H9 (cell line): ENCODE measurements around the gene SPOCD1. TPM values are rescaled to one million over a fixed set of nuclear protein-coding genes. Genes with fewer than 3 reads are reported as not detected.

Experiments
- DNase-seq: peaks from one replicate; pipeline ENCODE4 v3.0.0-alpha.2; 2017
- H2AFZ ChIP-seq: one replicate; pipeline ENCODE4 v1.6.1; 2013; ENCODE audit warnings: mild to moderate bottlenecking, low read length, control low read depth, moderate library complexity
- H2AK5ac ChIP-seq: 2 replicates; pipeline ENCODE4 v1.6.1; 2013; ENCODE audit warnings: low read length, control low read depth, mixed read lengths; ENCODE audit not compliant: insufficient read length
- H2BK120ac ChIP-seq: one replicate; pipeline ENCODE4 v1.6.1; 2013; ENCODE audit warnings: low read depth, mild to moderate bottlenecking, low read length, control low read depth, inconsistent platforms; ENCODE audit not compliant: poor library complexity, severe bottlenecking
- H2BK12ac ChIP-seq: 2 replicates; pipeline ENCODE4 v1.6.1; 2013; ENCODE audit warnings: low read length, control low read depth, mixed read lengths, low read depth; ENCODE audit not compliant: insufficient read length
- H2BK15ac ChIP-seq: 2 replicates; pipeline ENCODE4 v1.6.1; 2013; ENCODE audit warnings: low read depth, low read length, control low read depth
- H2BK20ac ChIP-seq: one replicate; pipeline ENCODE4 v1.6.1; 2013; ENCODE audit warnings: low read depth, mild to moderate bottlenecking, low read length, control low read depth, inconsistent platforms; ENCODE audit not compliant: poor library complexity, severe bottlenecking
- H2BK5ac ChIP-seq: 2 replicates; pipeline ENCODE4 v1.6.1; 2013; ENCODE audit warnings: low read length, control low read depth, mixed read lengths; ENCODE audit not compliant: insufficient read length
- H3K14ac ChIP-seq: 2 replicates; pipeline ENCODE4 v1.6.1; 2013; ENCODE audit warnings: low read length, control low read depth; ENCODE audit not compliant: insufficient read depth
- H3K18ac ChIP-seq: 2 replicates; pipeline ENCODE4 v1.6.1; 2013; ENCODE audit warnings: low read depth, mild to moderate bottlenecking, mixed read lengths, low read length, control low read depth; ENCODE audit not compliant: insufficient read length
- H3K23ac ChIP-seq: 2 replicates; pipeline ENCODE4 v1.6.1; 2013; ENCODE audit warnings: low read length, control low read depth, mixed read lengths, low read depth; ENCODE audit not compliant: insufficient read length
- H3K23me2 ChIP-seq: 2 replicates; pipeline ENCODE4 v1.6.1; 2013; ENCODE audit warnings: low read depth, mild to moderate bottlenecking, mixed read lengths, low read length, control low read depth; ENCODE audit not compliant: insufficient read length, poor library complexity, severe bottlenecking
- H3K27ac ChIP-seq: 2 replicates; pipeline ENCODE4 v1.5.1; 2013; ENCODE audit warnings: low read length, control low read depth, mixed read lengths, low read depth; ENCODE audit not compliant: insufficient read length
- H3K27me3 ChIP-seq: 2 replicates; pipeline ENCODE4 v1.6.1; 2013; ENCODE audit warnings: low read length, control low read depth, inconsistent platforms; ENCODE audit not compliant: insufficient read depth
- H3K4ac ChIP-seq: 2 replicates; pipeline ENCODE4 v1.6.1; 2013; ENCODE audit warnings: low read depth, mild to moderate bottlenecking, control low read depth, inconsistent platforms, low read length, moderate library complexity
- H3K4me1 ChIP-seq: 2 replicates; pipeline ENCODE4 v1.6.1; 2013; ENCODE audit warnings: low read length, control low read depth, inconsistent platforms; ENCODE audit not compliant: insufficient read depth
- H3K4me2 ChIP-seq: 2 replicates; pipeline ENCODE4 v1.6.1; 2013; ENCODE audit warnings: low read length, control low read depth, mixed read lengths; ENCODE audit not compliant: insufficient read length, insufficient read depth
- H3K56ac ChIP-seq: 2 replicates; pipeline ENCODE4 v1.6.1; 2013; ENCODE audit warnings: low read depth, mild to moderate bottlenecking, mixed read lengths, low read length, control low read depth; ENCODE audit not compliant: insufficient read length
- H3K79me1 ChIP-seq: 2 replicates; pipeline ENCODE4 v1.6.1; 2013; ENCODE audit warnings: low read depth, mild to moderate bottlenecking, moderate library complexity, low read length, control low read depth, inconsistent platforms; ENCODE audit not compliant: insufficient read depth, poor library complexity, severe bottlenecking
- H3K79me2 ChIP-seq: 2 replicates; pipeline ENCODE4 v1.6.1; 2013; ENCODE audit warnings: low read length, control low read depth, inconsistent platforms; ENCODE audit not compliant: insufficient read depth
- H3K9ac ChIP-seq: 2 replicates; pipeline ENCODE4 v1.6.1; 2013; ENCODE audit warnings: low read length, control low read depth, mixed read lengths; ENCODE audit not compliant: insufficient read length; ENCODE audit errors: extremely low read depth
- H3K9me3 ChIP-seq: one replicate; pipeline ENCODE4 v1.6.1; 2013; ENCODE audit warnings: low read depth, low read length, inconsistent platforms; ENCODE audit not compliant: control insufficient read depth
- H3T11ph ChIP-seq: one replicate; pipeline ENCODE4 v1.6.1; 2013; ENCODE audit warnings: mild to moderate bottlenecking, low read length, control low read depth, inconsistent platforms
- H4K20me1 ChIP-seq: one replicate; pipeline ENCODE4 v1.6.1; 2013; ENCODE audit not compliant: control insufficient read depth, insufficient read length, insufficient read depth
- H4K5ac ChIP-seq: 2 replicates; pipeline ENCODE4 v1.6.1; 2013; ENCODE audit warnings: low read depth, mild to moderate bottlenecking, mixed read lengths, low read length, control low read depth; ENCODE audit not compliant: insufficient read length
- H4K8ac ChIP-seq: replicated peaks from 2 replicates; pipeline ENCODE4 v1.6.1; 2013; ENCODE audit warnings: low read length, control low read depth, mixed read lengths, low read depth; ENCODE audit not compliant: insufficient read length
- H4K91ac ChIP-seq: 2 replicates; pipeline ENCODE4 v1.6.1; 2013; ENCODE audit warnings: low read depth, mild to moderate bottlenecking, moderate library complexity, mixed read lengths, low read length, control low read depth; ENCODE audit not compliant: insufficient read length
- H3K27ac Mint-ChIP-seq, 3 experiments: 2 replicates in 2 of 3; 3 replicates in 1 of 3; pipeline ENCODE4 v1.8.0; 2020 to 2021; ENCODE audit warnings: mixed read lengths in 3 of 3, mild to moderate bottlenecking in 1 of 3, moderate library complexity in 1 of 3
- H3K27me3 Mint-ChIP-seq: 2 replicates; pipeline ENCODE4 v1.8.0; 2021; ENCODE audit warnings: low read depth, mild to moderate bottlenecking, moderate library complexity, mixed read lengths
- H3K36me3 Mint-ChIP-seq, 3 experiments: 2 replicates in 2 of 3; 3 replicates in 1 of 3; pipeline ENCODE4 v1.8.0; 2020 to 2021; ENCODE audit warnings: low read depth in 3 of 3, mixed read lengths in 3 of 3; ENCODE audit not compliant: insufficient read depth in 1 of 3
- H3K4me1 Mint-ChIP-seq, 2 experiments: 2 replicates each; pipeline ENCODE4 v1.8.0; 2020; ENCODE audit warnings: mixed read lengths in 2 of 2
- H3K4me3 Mint-ChIP-seq, 2 experiments: 2 replicates in 1 of 2; 3 replicates in 1 of 2; pipeline ENCODE4 v1.8.0; 2020 to 2021; ENCODE audit warnings: mild to moderate bottlenecking in 2 of 2, mixed read lengths in 2 of 2, moderate library complexity in 1 of 2
- H3K9me3 Mint-ChIP-seq, 2 experiments: 2 replicates in 1 of 2; 3 replicates in 1 of 2; pipeline ENCODE4 v1.8.0; 2020; ENCODE audit warnings: mild to moderate bottlenecking in 2 of 2, mixed read lengths in 2 of 2, moderate library complexity in 1 of 2
- WGBS: extraction: QIAGEN DNeasy Blood & Tissue Kit; methylation state at CpG from one replicate; pipeline ENCODE4 v1.1.7; 2013; ENCODE audit warnings: missing lambda C conversion rate, low lambda C conversion rate, mixed read lengths; ENCODE audit not compliant: insufficient read length; ENCODE audit errors: extremely low coverage; 5-methylcytosine and 5-hydroxymethylcytosine counted together
- total RNA-seq: library from RNA; stranded (reverse); gene quantifications from 2 replicates; pipeline ENCODE4 v1.2.1, GENCODE V29; 2021
- TF ChIP-seq, protein P1 (sequence below): fragments of 200-600 bp; sonication (generic); conservative IDR thresholded peaks from 3 replicates; pipeline ENCODE4 v1.8.0; 2021; ENCODE audit warnings: antibody characterized with exemption, mild to moderate bottlenecking

Gene SPOCD1
- total RNA-seq, 1 experiment from 2014 or later: 1.5 TPM

DNA sequence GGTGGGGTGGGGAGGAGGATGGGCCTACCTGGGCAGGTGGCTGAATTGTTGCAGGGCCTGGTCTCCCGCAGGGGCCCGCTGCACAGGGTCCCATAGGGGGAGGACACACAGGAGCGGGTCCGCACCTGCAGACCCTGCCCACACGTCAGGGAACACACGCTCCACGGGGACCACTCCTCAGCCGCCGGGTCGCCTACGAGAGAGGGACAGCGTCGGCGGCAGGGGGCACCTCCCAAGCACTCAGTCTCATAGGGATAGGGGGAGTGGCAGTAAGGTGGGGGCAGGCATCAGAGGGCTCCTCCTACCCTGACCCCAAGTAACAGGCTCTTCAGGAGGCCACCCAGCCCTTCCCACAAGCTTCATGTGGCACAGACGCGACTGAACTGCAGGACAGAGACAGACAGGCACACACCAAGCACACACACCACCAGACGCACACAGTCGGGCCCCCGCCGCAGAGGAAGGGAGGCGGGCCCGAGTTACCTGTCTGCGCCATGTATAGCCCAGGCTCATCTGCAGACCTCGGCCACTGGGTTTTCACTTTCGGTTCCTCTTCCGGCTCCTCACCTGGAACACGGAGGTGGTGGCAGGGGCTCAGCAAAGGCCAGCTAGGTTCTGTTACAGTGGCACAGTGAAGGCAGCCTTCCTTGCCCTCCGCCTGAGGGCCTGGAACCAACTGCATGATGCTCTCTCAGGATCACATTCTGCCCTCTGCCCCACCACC, 71.5 kb downstream of the SPOCD1 start:
- WGBS: no CpG with 5 or more reads among the region's 28 CpGs
- H3K27me3 Mint-ChIP-seq: no peaks in the 10 kb centered on the region

More for the DNA sequence above, 71.5 kb downstream of the SPOCD1 start:
- Histone ChIP-seq H3K27me3 (no peaks in the 10 kb centered on the region), H2AK5ac (no peak overlapping the region), H2BK12ac (no peak overlapping the region), H3T11ph (no peak overlapping the region), H3K4ac (no peak overlapping the region), H2BK120ac (no peak overlapping the region), H4K5ac (no peak overlapping the region), H3K4me1 (no peaks in the 10 kb centered on the region), H3K9me3 (no peaks in the 10 kb centered on the region), H2BK15ac (no peak overlapping the region), H3K79me2 (no peaks in the 10 kb centered on the region), H2AFZ (no peak overlapping the region), H2BK20ac (no peak overlapping the region), H4K8ac (no peak overlapping the region), H3K14ac (no peak overlapping the region; the same call in 1 of the 2 replicates), H3K27ac (no peak overlapping the region), H3K9ac (no peak overlapping the region), H3K4me2 (no peak overlapping the region), H2BK5ac (no peak overlapping the region), H4K91ac (no peak overlapping the region), H3K23ac (no peak overlapping the region), H3K23me2 (no peaks in the 10 kb centered on the region), H3K79me1 (no peaks in the 10 kb centered on the region), H3K56ac (no peak overlapping the region), H4K20me1 (no peaks in the 10 kb centered on the region), H3K18ac (no peak overlapping the region)
- Mint-ChIP-seq H3K36me3 (no peaks in the 10 kb centered on the region; a peak in 1 of 7 replicates), H3K9me3 (no peaks in the 10 kb centered on the region; a peak in 1 of 5 replicates), H3K4me1 (peaks cover 33 to 39% of the 10 kb centered on the region in 2 experiments), H3K27ac (0 out of 7 replicates have a peak overlapping the region, but pooled peaks of 1 of the 3 experiments have one; percentile 22), H3K4me3 (no peak overlapping the region)
- TF ChIP-seq, protein P1, sequence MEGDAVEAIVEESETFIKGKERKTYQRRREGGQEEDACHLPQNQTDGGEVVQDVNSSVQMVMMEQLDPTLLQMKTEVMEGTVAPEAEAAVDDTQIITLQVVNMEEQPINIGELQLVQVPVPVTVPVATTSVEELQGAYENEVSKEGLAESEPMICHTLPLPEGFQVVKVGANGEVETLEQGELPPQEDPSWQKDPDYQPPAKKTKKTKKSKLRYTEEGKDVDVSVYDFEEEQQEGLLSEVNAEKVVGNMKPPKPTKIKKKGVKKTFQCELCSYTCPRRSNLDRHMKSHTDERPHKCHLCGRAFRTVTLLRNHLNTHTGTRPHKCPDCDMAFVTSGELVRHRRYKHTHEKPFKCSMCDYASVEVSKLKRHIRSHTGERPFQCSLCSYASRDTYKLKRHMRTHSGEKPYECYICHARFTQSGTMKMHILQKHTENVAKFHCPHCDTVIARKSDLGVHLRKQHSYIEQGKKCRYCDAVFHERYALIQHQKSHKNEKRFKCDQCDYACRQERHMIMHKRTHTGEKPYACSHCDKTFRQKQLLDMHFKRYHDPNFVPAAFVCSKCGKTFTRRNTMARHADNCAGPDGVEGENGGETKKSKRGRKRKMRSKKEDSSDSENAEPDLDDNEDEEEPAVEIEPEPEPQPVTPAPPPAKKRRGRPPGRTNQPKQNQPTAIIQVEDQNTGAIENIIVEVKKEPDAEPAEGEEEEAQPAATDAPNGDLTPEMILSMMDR: no peak
- no peak for DNase-seq
